ENCODE results near the gene KICS2.
"Not testable (repeated sequence)": the region's sequence is repeated elsewhere in the genome, so short reads cannot be mapped to it uniquely, and the experiment has no call there.

KICS2 gene

DNA sequence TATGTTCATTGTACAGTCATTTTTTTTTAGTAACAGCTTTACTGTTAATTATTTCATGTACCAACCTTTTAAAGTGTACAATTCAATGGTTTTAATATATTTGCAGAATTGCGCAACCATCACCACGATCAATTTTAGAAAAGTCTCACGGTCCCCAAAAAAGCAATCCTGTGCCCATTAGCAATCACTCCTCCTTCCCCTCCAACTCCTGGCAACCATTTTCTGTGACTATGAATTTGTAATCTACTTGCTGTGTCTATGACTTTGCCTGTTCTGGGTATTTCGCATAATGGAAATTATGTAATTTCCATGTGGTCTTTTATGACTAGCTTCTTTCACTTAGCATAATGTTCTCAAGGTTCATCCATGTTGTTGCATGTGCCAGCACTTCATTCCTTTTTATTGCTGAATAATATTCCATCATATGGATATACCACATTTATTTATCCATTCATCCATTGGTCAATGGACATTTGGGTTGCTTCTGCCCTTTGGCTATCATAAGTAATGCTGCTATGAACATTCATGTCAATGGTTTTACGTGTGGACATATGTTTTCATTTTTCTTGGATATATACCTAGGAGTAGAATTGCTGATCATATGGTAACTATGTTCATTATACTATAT, 9.9 kb downstream of the KICS2 start:
- DNase-seq, result no peak

DNA sequence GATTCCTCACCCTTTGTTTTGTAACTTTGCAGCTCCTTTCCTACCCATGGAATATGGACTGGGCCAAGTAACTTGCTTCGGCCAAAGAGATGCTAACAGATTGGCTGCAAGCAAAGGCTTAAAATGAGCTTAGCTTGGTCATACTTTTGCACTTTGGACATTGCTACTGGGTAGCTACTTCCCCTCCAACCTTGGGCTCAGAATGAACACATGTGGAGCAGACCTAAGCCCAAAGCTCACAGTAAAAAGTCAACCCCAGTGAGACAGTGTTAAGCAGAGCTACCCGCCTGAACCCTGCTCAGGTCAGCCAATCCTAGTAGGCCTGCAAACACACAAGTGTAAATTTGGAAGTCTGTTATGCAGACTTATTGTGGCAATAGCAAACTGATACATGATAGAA, 14.6 kb downstream of the KICS2 start:
- no peak for DNase-seq

DNA sequence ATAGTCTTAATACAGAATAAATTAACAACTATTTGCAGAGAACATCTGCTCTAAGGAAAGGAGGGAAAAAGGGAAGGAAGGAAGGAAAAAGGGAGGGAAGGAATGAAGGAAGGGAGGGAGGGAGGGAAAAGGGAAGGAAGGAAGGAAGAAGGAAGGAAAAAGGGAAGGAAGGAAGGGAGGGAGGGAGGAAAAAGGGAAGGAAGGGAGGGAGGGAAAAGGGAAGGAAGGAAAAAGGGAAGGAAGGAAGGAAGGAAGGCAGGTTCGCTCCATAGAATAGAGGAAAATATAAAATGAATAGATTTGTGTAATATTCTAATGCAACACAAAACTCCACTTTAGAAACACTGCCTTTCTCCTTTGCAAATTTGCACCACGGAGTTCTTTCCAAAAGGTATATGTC, 16.6 kb downstream of the KICS2 start:
- DNase-seq, result no peak

DNA sequence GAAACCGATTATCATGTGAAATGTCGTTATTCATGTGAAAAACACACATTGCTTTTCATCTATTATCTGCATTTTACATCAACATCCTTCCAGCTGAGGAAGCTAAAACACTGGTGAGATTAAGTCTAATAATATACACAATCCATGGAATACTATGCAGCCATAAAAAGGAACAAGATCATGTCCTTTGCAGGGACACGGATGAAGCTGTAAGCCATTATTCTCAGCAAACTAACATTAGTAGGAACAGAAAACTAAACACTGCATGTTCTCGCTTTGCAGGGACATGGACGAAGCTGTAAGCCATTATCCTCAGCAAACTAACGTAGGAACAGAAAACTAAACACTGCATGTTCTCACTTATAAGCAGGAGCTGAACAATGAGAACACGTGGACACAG, 18.3 kb downstream of the KICS2 start:
- no peak for DNase-seq

DNA sequence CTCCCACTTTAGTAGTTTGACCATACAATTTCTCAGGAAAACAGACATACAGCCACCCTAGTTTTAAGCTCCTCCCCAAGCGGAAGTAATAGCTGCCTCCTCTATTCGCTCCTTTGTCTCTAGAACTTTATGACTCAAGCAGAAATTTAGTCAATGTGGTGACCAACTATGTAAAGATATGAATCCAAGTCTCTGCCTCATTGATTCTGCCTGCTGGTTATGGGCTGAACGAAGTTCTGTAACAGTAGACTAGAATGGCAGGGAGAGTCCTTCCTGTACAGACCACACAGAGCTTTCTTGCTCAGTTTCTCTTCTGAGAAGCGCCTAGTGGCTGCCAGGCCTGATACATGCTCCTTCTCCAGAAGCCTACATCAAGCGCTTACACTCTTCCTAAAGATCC, 19.1 kb downstream of the KICS2 start:
- DNase-seq, result no peak

DNA sequence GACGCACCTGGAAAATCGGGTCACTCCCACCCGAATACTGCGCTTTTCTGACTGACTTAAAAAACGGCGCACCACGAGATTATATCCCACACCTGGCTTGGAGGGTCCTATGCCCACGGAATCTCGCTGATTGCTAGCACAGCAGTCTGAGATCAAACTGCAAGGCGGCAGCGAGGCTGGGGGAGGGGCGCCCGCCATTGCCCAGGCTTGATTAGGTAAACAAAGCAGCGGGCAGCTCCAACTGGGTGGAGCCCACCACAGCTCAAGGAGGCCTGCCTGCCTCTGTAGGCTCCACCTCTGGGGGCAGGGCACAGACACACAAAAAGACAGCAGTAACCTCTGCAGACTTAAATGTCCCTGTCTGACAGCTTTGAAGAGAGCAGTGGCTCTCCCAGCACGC, 26.3 kb downstream of the KICS2 start:
- DNase-seq, result not testable (repeated sequence)

DNA sequence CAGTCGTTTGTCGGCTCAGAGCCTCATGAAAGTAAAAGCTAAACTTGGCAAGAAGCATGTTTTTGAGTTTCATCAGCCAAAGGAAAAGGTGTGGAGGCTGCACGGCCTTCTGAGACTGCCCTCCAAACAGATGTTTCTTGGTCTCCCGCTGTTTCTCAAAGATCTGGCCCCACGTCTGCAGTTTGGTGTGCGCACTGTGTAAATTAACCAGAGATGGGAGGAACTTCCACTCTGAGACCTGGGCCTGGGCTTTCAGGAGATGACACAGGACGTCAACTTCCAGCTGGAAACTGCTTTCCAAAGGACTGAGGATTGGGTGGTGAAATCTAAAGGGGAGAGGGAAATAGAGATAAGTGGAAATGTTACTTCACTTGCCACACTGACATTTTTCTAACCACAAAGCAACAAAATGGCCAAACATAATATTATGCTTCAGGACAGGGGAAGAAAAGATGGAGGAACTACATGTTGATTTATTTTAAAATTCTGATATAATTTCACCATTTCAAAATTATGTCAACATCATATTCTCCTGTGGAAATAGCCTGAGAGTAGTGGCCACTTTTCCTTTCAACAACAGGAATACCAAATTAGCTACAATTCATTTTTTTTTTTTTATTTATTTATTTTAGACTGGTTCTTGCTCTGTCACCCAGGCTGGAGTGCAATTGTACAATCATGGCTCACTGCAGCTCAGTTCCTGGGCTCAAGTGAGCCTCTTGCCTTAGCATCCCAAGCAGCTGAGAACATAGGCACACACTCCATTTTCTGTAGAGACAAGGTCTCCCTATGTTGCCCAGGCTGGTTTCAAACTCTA, 27.6 kb downstream of the KICS2 start:
- DNase-seq, result no peak

DNA sequence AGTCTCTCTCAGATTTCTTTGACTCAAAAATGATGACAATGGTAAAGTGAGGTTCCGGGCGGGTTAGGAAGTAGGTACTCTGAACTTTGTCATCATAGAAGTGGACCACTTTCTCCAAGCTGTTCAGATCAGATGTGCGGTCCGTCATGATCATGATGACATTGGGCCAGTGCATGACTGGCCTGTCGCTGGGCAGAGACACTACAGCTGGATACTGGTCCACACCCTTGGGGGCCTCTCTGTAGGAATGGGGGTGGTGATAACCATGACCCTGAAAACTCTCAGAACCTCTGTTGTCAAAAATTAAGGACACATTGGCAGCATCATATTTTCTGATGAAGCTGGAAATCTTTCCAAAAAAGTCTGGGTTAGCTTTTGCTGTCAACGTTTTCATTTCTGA, 28.2 kb downstream of the KICS2 start:
- no peak for DNase-seq

DNA sequence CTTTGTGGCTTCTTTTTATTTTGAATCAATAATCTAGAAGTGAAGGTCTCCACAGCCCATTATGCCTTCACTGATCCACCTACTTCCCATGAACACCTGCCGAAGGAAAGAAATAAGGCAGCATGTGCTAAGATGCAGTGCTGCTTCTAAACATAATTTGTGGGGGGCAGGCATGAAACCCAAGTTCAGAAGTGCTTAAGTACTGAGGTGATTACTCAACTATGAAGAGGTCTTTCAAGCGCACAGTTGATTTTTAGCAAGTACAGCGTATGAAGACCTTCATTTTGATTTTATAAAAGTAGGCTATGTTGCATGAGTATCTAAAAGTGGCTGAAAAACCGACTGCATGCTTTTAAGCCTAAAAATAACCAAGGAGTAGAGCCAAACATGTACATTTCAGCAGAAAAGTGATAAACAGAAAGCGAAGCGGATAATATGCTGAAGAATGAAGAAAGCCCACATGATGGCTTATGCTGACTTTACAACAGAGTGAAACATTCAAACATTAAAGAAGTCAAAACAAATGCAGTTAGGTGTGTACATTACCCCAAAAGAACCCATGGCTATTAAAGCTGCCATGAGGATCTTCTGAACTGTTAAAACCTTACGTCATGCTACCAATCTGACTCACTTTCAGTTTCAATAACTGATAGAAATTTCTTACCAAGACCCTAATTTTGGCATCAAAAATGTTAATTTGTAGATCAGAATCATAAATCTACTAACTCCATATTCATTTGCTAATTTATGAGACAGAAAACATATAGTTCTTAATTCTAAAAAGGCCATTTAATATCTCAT, 29.3 kb downstream of the KICS2 start:
- DNase-seq, result no peak

DNA sequence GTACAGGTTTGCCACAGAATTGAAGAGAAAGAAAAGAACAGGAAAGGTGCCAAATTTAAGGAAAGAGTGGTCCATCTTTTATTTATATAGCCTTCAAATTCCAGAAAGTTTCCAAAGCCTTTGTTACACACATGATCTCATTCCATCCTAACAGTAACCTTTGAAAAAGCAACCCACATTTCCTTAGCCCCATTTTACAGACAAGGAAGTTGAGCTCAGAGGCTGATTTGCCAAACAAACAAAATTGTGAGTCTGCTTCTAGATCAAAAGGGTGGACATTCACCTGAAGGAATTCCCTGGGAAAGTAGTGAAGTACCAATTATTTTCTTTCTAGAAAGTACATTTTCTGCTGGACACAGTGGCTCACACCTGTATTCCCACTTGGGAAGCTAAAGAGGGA, 32.0 kb downstream of the KICS2 start:
- no peak for DNase-seq

DNA sequence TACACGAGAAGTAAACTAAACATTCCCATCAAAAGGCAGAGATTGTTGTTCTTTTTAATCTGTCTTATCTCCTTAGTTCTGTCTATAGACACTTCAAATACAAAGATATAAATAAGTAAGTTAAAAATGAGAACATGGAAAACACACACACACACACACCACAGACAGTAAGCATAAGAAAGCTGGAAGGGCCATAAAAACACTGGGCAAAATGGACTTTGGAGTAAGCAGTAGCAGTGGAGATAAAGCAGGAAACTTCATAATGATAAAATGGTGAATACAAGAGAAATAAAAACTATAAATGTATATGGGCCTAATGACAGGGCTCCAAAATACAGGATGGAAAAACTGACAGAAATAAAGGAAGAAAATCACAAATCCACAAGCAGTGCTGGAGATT, 32.6 kb downstream of the KICS2 start:
- no peak for DNase-seq

DNA sequence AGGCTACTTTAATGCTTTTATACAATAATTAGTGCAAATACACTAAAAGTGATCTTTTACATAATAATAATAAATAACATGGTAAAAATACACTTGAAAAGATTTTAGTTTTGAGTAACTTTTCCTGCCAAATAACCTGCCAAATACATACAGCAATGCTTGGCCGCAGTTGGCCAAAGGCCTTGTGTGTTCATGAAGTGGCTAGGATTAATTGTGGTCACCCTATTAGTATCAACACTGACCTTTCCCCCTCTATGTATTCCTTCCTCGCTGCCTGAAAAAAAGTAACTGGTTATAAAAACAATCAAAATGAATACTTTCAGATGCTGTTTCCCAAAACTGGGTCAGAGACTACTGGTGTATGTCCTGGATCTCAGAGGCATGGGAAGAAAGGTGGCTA, 34.3 kb downstream of the KICS2 start:
- DNase-seq, result no peak

DNA sequence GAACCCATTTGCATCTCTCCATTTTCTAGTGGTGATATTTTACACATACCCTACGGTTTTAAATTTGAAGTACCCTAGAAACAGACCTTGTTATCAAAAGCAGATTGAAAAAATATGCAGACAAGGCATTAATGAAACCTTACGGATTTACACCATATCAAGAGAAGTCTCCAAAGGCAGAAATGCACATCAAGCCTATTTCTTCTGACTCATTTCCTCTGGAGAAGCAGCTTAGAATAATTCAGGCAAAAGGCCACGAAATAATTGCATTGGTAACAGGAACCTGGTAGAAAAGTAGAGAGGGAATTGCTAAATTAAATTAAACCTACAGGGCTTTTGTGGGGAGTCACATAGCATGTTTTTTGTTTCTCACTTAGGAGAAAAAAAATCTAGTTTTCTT, 34.7 kb downstream of the KICS2 start:
- no peak for DNase-seq

DNA sequence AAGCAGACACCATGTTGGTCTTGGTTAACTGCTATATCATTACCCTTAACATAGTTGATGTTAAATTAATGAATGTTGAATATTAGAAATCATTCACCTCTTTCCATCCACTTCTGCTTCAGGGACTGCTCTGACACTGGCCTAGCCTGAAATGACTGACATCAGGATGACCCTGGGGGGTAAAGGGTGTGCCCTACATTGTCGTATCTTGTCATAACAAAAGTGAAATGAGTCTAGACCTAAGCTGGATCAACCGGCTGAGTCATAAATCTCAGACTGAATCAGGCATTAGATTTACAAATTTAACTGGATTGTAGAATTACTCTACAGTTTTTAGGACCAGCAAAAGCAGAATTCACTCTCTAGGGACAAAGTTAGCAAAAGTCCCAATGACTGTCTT, 35.3 kb downstream of the KICS2 start:
- no peak for DNase-seq

DNA sequence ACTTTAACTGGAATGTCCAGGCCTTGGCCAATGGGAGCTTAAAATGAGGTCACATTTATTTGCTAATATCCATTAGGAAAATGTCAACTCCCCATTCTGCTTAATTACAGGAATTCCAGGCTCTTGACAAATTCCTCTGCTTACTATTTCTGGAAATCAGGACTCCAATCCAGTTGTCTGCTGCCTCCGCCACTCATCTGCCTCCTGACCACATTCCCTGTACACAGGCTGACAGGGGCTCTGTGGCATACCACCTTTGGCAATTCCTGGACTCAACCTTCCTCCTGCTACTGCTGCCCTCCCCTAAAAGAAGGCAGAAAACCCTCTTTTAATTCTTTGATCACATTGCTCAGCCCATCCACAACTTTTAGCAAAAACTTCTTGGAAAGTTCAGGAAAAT, 37.9 kb downstream of the KICS2 start:
- DNase-seq, result no peak

DNA sequence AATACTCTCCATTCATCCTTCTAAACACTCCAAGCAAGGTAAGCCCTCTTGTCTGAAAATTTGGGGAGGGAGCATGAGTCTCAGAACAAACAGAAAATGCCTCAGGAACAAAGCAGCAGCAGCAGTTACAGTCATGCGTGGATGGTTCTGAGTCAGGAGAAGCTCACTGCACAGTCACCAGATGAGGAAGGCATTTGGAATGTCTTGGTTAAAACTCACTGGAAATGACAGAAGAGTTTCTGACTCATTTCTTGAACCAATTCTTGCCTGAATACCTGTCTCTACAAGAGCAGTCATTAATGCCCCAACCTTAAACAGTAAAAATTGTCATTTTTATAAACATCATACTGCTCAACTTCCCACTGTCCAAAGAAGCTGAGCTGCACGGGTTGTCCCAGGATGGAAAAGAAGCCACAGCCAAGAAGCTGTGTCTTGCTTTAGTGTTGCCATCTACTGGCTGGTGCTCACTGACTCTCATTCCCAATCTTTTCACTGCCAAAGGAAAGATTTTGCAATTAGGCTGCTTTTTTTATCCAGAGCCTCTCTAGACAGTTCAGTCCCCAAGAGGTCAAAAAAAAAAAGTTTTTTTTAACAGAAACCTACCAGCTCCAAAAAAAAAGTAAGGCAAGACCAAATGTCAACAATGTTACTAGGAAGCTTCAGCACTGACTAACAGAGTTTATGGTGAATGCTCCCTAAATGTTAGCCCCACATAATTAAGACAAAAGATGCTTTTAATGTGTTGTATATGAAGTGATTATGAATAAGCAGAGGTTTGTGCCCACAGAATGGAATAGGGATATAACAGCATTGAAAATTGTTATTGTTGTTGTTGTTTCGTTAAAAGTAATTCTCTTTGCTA, 40.4 kb downstream of the KICS2 start:
- DNase-seq, result peak; percentile 50

DNA sequence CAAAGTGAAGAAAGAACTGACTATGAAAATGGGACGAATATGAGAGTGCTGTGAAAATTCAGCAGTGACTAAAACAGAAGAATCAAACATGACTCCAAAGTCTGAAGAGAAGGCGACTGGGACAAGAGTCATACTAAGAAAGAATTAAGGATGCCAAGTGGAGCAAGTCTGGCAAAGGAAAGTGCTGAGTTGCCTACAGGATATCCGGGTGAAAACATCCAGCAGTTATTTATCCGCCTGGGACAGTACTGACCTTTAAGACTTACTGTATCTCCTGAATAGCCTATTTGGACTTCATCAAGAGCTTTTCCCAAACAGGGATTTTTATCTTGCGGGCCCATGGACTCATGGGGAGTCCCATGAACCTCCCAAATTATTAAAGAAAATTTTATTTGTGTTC, 41.1 kb downstream of the KICS2 start:
- DNase-seq, result no peak

DNA sequence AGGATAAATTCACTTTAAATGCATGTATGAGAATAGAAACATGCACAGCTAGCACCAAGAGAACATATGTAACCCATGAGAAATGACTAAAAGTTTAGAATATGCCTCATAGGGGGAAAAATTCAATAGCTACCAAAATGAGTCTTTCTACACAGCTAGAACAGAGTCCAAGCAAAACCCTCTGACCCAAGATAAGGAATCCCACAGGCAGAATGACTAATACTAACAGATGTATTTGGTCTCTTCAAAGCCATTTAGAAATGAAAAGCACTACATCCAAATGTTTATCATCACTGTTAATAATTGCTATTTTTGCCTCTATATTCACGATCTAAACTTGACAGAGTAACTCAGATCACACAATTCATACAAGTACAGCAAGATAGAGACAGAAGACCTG, 44.0 kb downstream of the KICS2 start:
- DNase-seq, result no peak

DNA sequence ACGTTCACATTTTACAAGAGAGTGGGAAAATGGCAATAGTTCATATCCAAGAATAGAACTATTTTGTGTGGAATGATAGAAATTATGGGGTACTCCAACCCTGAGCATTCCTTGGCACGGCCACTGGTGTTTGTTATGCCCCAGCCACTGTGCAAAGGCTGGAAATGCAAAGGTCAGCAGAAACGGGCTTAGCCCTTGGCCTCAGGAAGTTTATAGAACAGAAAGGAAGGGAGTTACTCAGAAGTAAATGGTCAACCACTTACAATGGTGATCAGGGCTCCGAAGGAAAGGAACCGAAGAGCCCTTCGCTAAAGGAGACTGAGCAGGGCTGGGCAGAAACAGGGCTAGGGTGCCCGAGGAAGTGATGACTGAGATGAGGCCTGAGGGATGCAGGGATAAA, 45.1 kb downstream of the KICS2 start:
- no peak for DNase-seq

DNA sequence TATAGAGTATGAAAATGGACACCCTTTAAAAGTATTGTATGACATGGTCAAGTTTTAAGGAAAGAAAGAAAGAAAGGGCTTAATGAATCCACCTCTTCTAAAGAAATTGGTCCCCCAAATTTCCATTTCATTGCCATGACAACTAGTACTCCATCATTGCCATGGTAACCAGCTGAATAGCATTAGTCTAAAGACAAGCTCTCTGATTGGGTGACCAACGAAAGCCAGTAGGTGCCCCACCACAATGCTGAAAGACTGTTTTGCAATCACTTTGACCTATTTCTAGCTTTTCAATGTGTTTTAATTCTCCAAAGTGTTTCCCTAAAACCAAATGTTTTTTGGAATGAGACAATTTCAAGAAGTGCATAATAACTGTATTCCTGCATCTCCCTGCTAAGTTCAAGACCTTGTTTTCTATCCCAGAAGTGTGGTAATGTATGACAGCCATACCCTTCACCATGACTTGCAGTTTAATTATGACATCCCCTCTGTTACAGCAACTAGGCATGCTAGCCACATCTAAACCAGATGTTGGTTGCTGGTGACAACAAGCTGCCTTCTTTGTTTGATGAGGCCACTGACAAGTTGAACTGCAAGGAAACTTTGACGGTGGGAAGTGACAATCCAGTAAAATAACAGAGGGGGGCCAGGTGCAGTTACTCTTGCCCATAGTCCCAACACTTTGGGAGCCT, 46.7 kb downstream of the KICS2 start:
- no peak for DNase-seq

DNA sequence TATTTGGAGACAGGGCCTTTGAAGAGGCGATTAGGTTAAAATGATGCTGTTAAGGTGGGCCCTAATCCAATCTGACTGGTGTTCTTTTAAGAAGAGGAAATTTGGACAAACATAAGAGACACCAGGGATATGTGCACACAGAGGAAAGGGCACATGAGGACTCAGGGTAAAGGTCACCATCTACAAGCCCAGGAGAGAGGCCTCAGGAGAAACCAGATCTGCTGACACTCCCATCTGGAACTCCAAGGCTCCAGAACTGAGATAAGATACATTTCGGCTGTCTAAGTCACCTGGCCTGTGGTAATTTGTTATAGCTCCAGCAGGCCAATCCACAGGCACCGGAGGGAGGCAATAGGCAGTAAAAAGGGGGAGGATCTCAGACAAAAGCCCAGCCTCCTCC, 48.6 kb downstream of the KICS2 start:
- peak; percentile 34 for DNase-seq
